ENCODE results near the gene TRAPPC10.

GRCh38 chr21:44087426-44088400 lies 75.6 kb downstream of the TRAPPC10 start:
- no peak for TF ChIP-seq CTCF (IDR thresholded peaks at IDR 0.05; ENCODE audit: low read depth, low read length)
- no peak for TF ChIP-seq EZH2phosphoT487 (IDR thresholded peaks at IDR 0.05; ENCODE audit: low read depth)

Data from OCI-LY3 (cell line).